SU-DHL-6 (cell line): ENCODE results near the gene SLC45A1.

ENCODE experiments used
- H2AFZ ChIP-seq: fragments of 200-600 bp; sonication (generic); 2 replicates; pipeline ENCODE4 v1.6.1; 2014; ENCODE audit warnings: low read depth, mild to moderate bottlenecking, moderate library complexity, mixed read lengths, antibody characterized with exemption, low read length; ENCODE audit not compliant: severe bottlenecking
- H3F3A ChIP-seq: fragments of 200-600 bp; shearing (Covaris generic); 2 replicates; pipeline ENCODE4 v1.6.0; 2016; ENCODE audit warnings: antibody characterized with exemption, mild to moderate bottlenecking; ENCODE audit not compliant: insufficient read depth
- H3K27ac ChIP-seq: fragments of 200-600 bp; sonication (generic); 2 replicates; pipeline ENCODE4 v1.5.1; 2016; ENCODE audit warnings: low read depth, mild to moderate bottlenecking, low read length, moderate library complexity, mixed read lengths
- H3K27me3 ChIP-seq: fragments of 200-600 bp; sonication (generic), shearing (Covaris generic); 2 replicates; pipeline ENCODE4 v1.6.0; 2014; ENCODE audit warnings: mild to moderate bottlenecking, low read length
- H3K36me3 ChIP-seq: fragments of 200-600 bp; sonication (generic); 2 replicates; pipeline ENCODE4 v1.6.1; 2014; ENCODE audit warnings: mild to moderate bottlenecking, low read length, mixed read lengths
- H3K4me2 ChIP-seq: fragments of 300-600, 200-600 bp; shearing (Covaris generic), sonication (generic); 2 replicates; pipeline ENCODE4 v1.6.0; 2014; ENCODE audit warnings: low read length, low read depth, mild to moderate bottlenecking; ENCODE audit not compliant: poor library complexity, severe bottlenecking
- H3K4me3 ChIP-seq: fragments of 200-600 bp; sonication (generic); 2 replicates; pipeline ENCODE4 v1.5.1; 2014; ENCODE audit warnings: antibody characterized with exemption, low read length, mild to moderate bottlenecking, mixed read lengths; ENCODE audit not compliant: insufficient read depth, poor library complexity, severe bottlenecking
- H3K79me2 ChIP-seq: fragments of 200-600 bp; sonication (generic); 2 replicates; pipeline ENCODE4 v1.6.1; 2014; ENCODE audit warnings: mild to moderate bottlenecking, low read length, moderate library complexity; ENCODE audit not compliant: insufficient read depth
- H3K9ac ChIP-seq: fragments of 200-600 bp; sonication (generic); 2 replicates; pipeline ENCODE4 v1.7.0; 2014; ENCODE audit warnings: mild to moderate bottlenecking, low read length
- H3K9me2 ChIP-seq: fragments of 200-600 bp; sonication (generic); replicated peaks from 2 replicates; pipeline ENCODE4 v1.6.1; 2014; ENCODE audit warnings: low read length; ENCODE audit not compliant: insufficient read depth
- H3K9me3 ChIP-seq: fragments of 200-600 bp; sonication (generic); 2 replicates; pipeline ENCODE4 v1.6.1; 2014; ENCODE audit warnings: low read length, mixed read lengths; ENCODE audit not compliant: insufficient read depth
- H4K20me1 ChIP-seq: fragments of 200-600 bp; sonication (generic); 2 replicates; pipeline ENCODE4 v1.6.1; 2014; ENCODE audit warnings: low read depth, mild to moderate bottlenecking, antibody characterized with exemption, low read length, moderate library complexity, mixed read lengths
- CTCF ChIP-seq: fragments of 200-600 bp; sonication (generic); IDR thresholded peaks from one replicate; pipeline ENCODE4 v1.5.1; 2017; ENCODE audit warnings: antibody characterized with exemption, mild to moderate bottlenecking, low read length, moderate library complexity; ENCODE audit not compliant: insufficient read depth, poor library complexity, severe bottlenecking
- EZH2phosphoT487 ChIP-seq: fragments of 200-600 bp; sonication (generic), shearing (Covaris generic); conservative IDR thresholded peaks from 2 replicates; pipeline ENCODE4 v1.6.1; 2018; ENCODE audit warnings: mild to moderate bottlenecking, antibody characterized with exemption, low read length, moderate library complexity, mixed read lengths

Gene SLC45A1

GRCh38 chr1:8326265-8326664 lies 8.4 kb downstream of the SLC45A1 start:
- no peak for TF ChIP-seq EZH2phosphoT487
- no peak for TF ChIP-seq CTCF
- no peak overlapping the region for H3K4me3 ChIP-seq

GRCh38 chr1:8328271-8328670 lies 10.4 kb downstream of the SLC45A1 start:
- Histone ChIP-seq H3K27me3 (no peaks in the 10 kb centered on the region), H3K4me2 (no peak overlapping the region), H3K9me2 (no peaks in the 10 kb centered on the region), H3F3A (no peaks in the 10 kb centered on the region), H4K20me1 (no peaks in the 10 kb centered on the region), H3K36me3 (no peaks in the 10 kb centered on the region), H3K4me3 (no peak overlapping the region), H3K27ac (no peak overlapping the region), H2AFZ (no peak overlapping the region), H3K79me2 (no peaks in the 10 kb centered on the region), H3K9ac (no peak overlapping the region), H3K9me3 (no peaks in the 10 kb centered on the region)
- no peak for TF ChIP-seq EZH2phosphoT487
- no peak for TF ChIP-seq CTCF

More at GRCh38 chr1:8326265-8326664, 8.4 kb downstream of the SLC45A1 start:
- Histone ChIP-seq H3K79me2 (no peaks in the 10 kb centered on the region), H4K20me1 (no peaks in the 10 kb centered on the region), H3K9ac (no peak overlapping the region), H2AFZ (no peak overlapping the region), H3F3A (no peaks in the 10 kb centered on the region), H3K27me3 (no peaks in the 10 kb centered on the region), H3K9me3 (no peaks in the 10 kb centered on the region), H3K4me2 (no peak overlapping the region), H3K36me3 (no peaks in the 10 kb centered on the region), H3K27ac (no peak overlapping the region), H3K9me2 (no peaks in the 10 kb centered on the region)

DNA sequence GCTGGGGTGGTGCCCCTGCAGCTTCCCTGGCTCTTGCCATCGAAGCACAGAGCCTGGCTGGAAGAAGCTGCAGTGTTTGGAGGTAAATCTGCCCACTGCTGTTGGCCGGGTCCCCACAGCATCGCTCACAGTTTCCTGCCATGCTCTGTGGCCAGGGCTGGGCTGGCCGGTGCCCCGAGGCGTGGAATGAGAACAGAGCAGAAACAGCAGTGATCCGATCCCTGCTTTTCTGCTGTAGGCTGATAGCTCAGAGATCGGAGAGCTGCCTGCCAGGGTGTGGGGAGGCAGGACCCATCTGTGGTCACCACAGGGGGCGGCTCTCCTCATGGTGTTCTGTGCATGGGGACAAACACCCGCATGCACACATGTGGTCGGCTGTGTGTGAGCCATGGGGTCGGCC lies 11.5 kb downstream of the SLC45A1 start:
- no peak overlapping the region for H3K9ac ChIP-seq
- H3K36me3 ChIP-seq = no peaks in the 10 kb centered on the region
- no peak overlapping the region for H3K4me2 ChIP-seq
- no peak overlapping the region for H2AFZ ChIP-seq
- no peaks in the 10 kb centered on the region for H4K20me1 ChIP-seq
- H3K79me2 ChIP-seq = no peaks in the 10 kb centered on the region
- no peaks in the 10 kb centered on the region for H3K9me3 ChIP-seq
- H3K4me3 ChIP-seq = no peak overlapping the region
- no peaks in the 10 kb centered on the region for H3K27me3 ChIP-seq
- H3K9me2 ChIP-seq = no peaks in the 10 kb centered on the region
- H3K27ac ChIP-seq = no peak overlapping the region
- no peaks in the 10 kb centered on the region for H3F3A ChIP-seq
- TF ChIP-seq CTCF (no peak), EZH2phosphoT487 (no peak)
